Measurements from ENCODE around the gene PTPRE.

GRCh38 chr10:128046953-128047290 lies 140.0 kb downstream of the PTPRE start:
- no peak for TF ChIP-seq POLR2A (IDR thresholded peaks at IDR 0.05; ENCODE audit: extremely low read depth, insufficient read length)
- TF ChIP-seq CTCF (IDR thresholded peaks at IDR 0.05; ENCODE audit: low read depth, low read length) = no peak
